Caco-2 (cell line): ENCODE measurements around the gene NFAM1. TPM values are rescaled to one million over a fixed set of nuclear protein-coding genes. Genes with fewer than 3 reads are reported as not detected.

Source experiments
- BruUV-seq: library from RNA; stranded (reverse); fragments of 400-500 nt; replicated peaks from 2 replicates; lab custom pipeline; 2021; lab: Mats Ljungman, UMichigan
- CTCF ChIA-PET: fragments of 300-600 bp; sonication (Branson Sonifier 250); formaldehyde crosslinking; loops from one replicate; lab custom pipeline; 2022; ENCODE audit warnings: antibody characterized with exemption; lab: Charles Lee
- POLR2A ChIA-PET: fragments of 300-600 bp; sonication (Branson Sonifier 250); formaldehyde crosslinking; loops from one replicate; lab custom pipeline; 2022; ENCODE audit warnings: antibody characterized with exemption; lab: Charles Lee
- DNase-seq, 2 experiments: peaks; one replicate each; pipeline versions ENCODE4 v3.0.0 to v3.0.0-alpha.2; 2020 to 2022
- H3K27me3 ChIP-seq: replicated peaks from 2 replicates; pipeline ENCODE4 v1.6.0; 2011; ENCODE audit warnings: low read length; ENCODE audit not compliant: control insufficient read depth, insufficient read depth
- H3K36me3 ChIP-seq: 2 replicates; pipeline ENCODE4 v1.5.1; 2011; ENCODE audit warnings: low read length; ENCODE audit not compliant: control insufficient read depth, insufficient read depth
- H3K4me1 ChIP-seq: fragments of 250-450 bp; sonication (Bioruptor Pico); 2 replicates; pipeline ENCODE4 v1.5.1; 2020; ENCODE audit warnings: mild to moderate bottlenecking
- H3K4me3 ChIP-seq: 2 replicates; pipeline ENCODE4 v1.5.1; 2011; ENCODE audit warnings: low read depth, mild to moderate bottlenecking, control low read depth, low read length
- H3K9me3 ChIP-seq: fragments of 250-450 bp; sonication (Bioruptor Pico); 2 replicates; pipeline ENCODE4 v1.5.1; 2020; ENCODE audit warnings: mild to moderate bottlenecking, moderate library complexity
- H3K27ac Mint-ChIP-seq: one replicate; pipeline ENCODE4 v1.8.0; 2022; ENCODE audit warnings: mixed read lengths; ENCODE audit not compliant: unreplicated experiment
- H3K27me3 Mint-ChIP-seq: one replicate; pipeline ENCODE4 v1.8.0; 2022; ENCODE audit warnings: mixed read lengths; ENCODE audit not compliant: insufficient read depth, unreplicated experiment
- H3K36me3 Mint-ChIP-seq: one replicate; pipeline ENCODE4 v1.8.0; 2022; ENCODE audit warnings: mild to moderate bottlenecking, mixed read lengths; ENCODE audit not compliant: insufficient read depth, unreplicated experiment
- H3K4me1 Mint-ChIP-seq: one replicate; pipeline ENCODE4 v1.8.0; 2022; ENCODE audit warnings: low read depth, mixed read lengths; ENCODE audit not compliant: unreplicated experiment
- H3K4me3 Mint-ChIP-seq: one replicate; pipeline ENCODE4 v1.8.0; 2022; ENCODE audit warnings: mild to moderate bottlenecking, moderate library complexity, mixed read lengths; ENCODE audit not compliant: unreplicated experiment
- H3K9me3 Mint-ChIP-seq: one replicate; pipeline ENCODE4 v1.8.0; 2022; ENCODE audit warnings: mixed read lengths; ENCODE audit not compliant: unreplicated experiment
- intact Hi-C: fragments of 100-400 bp; cut with micrococcal nuclease; formaldehyde crosslinking; loops from one replicate; pipeline ENCODE4 v1.10.0; 2022; ENCODE audit not compliant: unreplicated experiment
- total RNA-seq: library from RNA; stranded (reverse); gene quantifications from 2 replicates; pipeline ENCODE4 v1.2.3, GENCODE V29; 2022
- TF ChIP-seq, protein P1 (sequence below), 2 experiments: fragments of 200-600 bp in 1 of 2; IDR thresholded peaks; 1 replicate in 1 of 2; 2 replicates in 1 of 2; pipeline versions ENCODE4 v1.5.1 to v1.8.0; 2011 to 2022; ENCODE audit warnings: antibody characterized with exemption in 1 of 2, control low read depth in 1 of 2, inconsistent platforms in 1 of 2, low read depth in 1 of 2, low read length in 1 of 2, mild to moderate bottlenecking in 1 of 2, moderate library complexity in 1 of 2; ENCODE audit not compliant: insufficient read depth in 1 of 2, severe bottlenecking in 1 of 2, unreplicated experiment in 1 of 2

NFAM1 gene
- total RNA-seq, 1 experiment from 2014 or later: not detected

DNA sequence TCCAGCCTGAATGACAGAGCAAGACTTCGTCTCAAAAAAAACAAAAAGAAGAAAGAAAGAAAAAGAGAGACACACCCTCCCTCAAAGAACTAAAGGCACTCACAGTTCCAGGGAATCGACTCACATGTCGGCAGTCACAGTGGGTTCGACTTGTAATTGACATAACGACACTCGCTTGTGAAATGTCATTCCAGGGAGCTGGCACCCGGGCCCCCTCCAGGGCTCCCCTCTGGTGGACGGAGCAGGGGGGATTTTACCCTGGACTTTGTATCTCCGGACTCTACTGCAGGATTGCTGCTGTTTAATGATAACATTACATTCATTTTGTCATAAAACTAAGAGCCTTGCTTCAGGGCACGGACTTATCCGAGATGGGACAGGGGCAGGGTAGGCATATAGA lies 18.2 kb downstream of the NFAM1 start:
- no peaks in the 10 kb centered on the region; the same call in none of the 2 replicates for H3K4me1 ChIP-seq
- H3K27me3 ChIP-seq: no peaks in the 10 kb centered on the region
- Mint-ChIP-seq H3K4me3 (no peak overlapping the region), H3K9me3 (no peaks in the 10 kb centered on the region), H3K27ac (no peak overlapping the region), H3K36me3 (no peaks in the 10 kb centered on the region), H3K4me1 (peaks cover 7% of the 10 kb centered on the region), H3K27me3 (no peaks in the 10 kb centered on the region)
- ChIA-PET CTCF (no interaction called here), POLR2A (no interaction called here)
- no peaks in the 10 kb centered on the region for H3K36me3 ChIP-seq
- intact Hi-C loops: no loop called here
- no peak for DNase-seq
- BruUV-seq: no TSS peak
- no peak overlapping the region for H3K4me3 ChIP-seq
- H3K9me3 ChIP-seq: no peaks in the 10 kb centered on the region
- TF ChIP-seq, protein P1, sequence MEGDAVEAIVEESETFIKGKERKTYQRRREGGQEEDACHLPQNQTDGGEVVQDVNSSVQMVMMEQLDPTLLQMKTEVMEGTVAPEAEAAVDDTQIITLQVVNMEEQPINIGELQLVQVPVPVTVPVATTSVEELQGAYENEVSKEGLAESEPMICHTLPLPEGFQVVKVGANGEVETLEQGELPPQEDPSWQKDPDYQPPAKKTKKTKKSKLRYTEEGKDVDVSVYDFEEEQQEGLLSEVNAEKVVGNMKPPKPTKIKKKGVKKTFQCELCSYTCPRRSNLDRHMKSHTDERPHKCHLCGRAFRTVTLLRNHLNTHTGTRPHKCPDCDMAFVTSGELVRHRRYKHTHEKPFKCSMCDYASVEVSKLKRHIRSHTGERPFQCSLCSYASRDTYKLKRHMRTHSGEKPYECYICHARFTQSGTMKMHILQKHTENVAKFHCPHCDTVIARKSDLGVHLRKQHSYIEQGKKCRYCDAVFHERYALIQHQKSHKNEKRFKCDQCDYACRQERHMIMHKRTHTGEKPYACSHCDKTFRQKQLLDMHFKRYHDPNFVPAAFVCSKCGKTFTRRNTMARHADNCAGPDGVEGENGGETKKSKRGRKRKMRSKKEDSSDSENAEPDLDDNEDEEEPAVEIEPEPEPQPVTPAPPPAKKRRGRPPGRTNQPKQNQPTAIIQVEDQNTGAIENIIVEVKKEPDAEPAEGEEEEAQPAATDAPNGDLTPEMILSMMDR (IDR thresholded peaks at IDR 0.05; ENCODE audit: insufficient read depth in 1 of 2, low read depth in 1 of 2, low read length in 1 of 2, severe bottlenecking in 1 of 2, unreplicated experiment in 1 of 2): no peak

DNA sequence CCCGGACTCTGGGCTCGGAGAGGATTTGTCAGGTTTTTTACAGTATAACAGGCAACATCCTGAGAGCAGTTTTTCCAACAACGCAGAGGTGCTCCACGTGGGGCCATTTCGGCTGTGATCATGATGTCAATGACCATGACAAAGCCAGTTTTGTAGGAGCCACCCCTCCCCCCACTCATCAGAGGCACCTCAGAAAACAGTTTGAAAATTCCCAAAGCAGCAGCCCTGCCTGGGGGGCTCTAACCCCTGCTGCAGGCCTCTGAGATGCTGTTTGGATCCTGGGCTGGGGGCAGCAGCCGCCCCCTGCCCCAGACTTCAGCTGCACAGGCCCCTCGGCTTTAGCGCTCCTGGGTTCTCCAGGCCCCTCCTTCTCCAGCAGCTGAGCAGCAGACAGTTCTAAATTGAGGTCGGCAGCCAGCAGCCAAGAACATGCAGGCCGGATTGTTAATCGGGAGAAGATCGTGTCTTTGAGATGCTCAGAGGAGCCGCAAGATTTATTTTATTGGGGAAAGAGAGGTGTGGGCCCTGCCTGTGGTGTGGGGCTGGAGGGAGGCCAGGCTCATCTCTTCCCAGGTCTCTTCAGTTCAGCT lies 19.4 kb downstream of the NFAM1 start:
- H3K36me3 Mint-ChIP-seq: no peaks in the 10 kb centered on the region
- no peaks in the 10 kb centered on the region for H3K27me3 Mint-ChIP-seq
- POLR2A ChIA-PET: no interaction called here
- no peak overlapping the region for H3K4me3 Mint-ChIP-seq
- no peak for DNase-seq
- intact Hi-C loops: no loop called here
- no peaks in the 10 kb centered on the region; the same call in none of the 2 replicates for H3K4me1 ChIP-seq
- H3K9me3 ChIP-seq: no peaks in the 10 kb centered on the region
- no peaks in the 10 kb centered on the region for H3K27me3 ChIP-seq
- BruUV-seq: no TSS peak
- no peak overlapping the region for H3K27ac Mint-ChIP-seq
- TF ChIP-seq, protein P1 (IDR thresholded peaks at IDR 0.05; ENCODE audit: insufficient read depth in 1 of 2, low read depth in 1 of 2, low read length in 1 of 2, severe bottlenecking in 1 of 2, unreplicated experiment in 1 of 2): no peak
- no peaks in the 10 kb centered on the region for H3K9me3 Mint-ChIP-seq
- CTCF ChIA-PET: interaction anchor here (0.6 kb wide), 1 partner anchor 11 kb away, joined by 3 read pairs; no protein-coding TSS in a partner anchor
- no peaks in the 10 kb centered on the region for H3K36me3 ChIP-seq
- H3K4me3 ChIP-seq: no peak overlapping the region
- peaks cover 7% of the 10 kb centered on the region for H3K4me1 Mint-ChIP-seq

DNA sequence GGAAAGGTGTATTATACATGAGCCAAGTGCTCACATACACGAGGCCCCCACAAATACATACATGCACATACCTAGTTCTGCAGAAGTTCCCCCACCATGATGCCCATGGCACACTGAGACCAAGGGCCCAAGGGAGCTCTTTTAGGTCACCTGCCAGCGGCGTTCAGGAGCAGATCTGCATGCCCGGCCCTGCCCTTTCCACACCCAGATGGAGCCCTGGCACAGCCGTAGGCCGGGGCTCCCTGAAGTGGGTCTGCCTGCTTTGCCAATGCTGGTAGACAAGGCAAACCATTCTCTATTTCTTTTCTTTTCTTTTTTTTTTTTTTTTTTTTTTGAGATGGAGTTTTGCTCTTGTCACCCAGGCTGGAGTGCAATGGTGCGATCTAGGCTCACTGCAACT lies 21.5 kb downstream of the NFAM1 start:
- no peaks in the 10 kb centered on the region for H3K9me3 Mint-ChIP-seq
- 0 out of 2 replicates have a peak, but pooled peaks cover 1% of the 10 kb centered on the region for H3K27me3 ChIP-seq
- CTCF ChIA-PET: no interaction called here
- no peak overlapping the region for H3K4me3 Mint-ChIP-seq
- BruUV-seq: no TSS peak
- H3K4me1 Mint-ChIP-seq: peaks cover 7% of the 10 kb centered on the region
- no peak for DNase-seq
- POLR2A ChIA-PET: no interaction called here
- peaks cover 7% of the 10 kb centered on the region for H3K27me3 Mint-ChIP-seq
- no peaks in the 10 kb centered on the region; the same call in none of the 2 replicates for H3K4me1 ChIP-seq
- no peaks in the 10 kb centered on the region for H3K9me3 ChIP-seq
- TF ChIP-seq, protein P1 (IDR thresholded peaks at IDR 0.05; ENCODE audit: insufficient read depth in 1 of 2, low read depth in 1 of 2, low read length in 1 of 2, severe bottlenecking in 1 of 2, unreplicated experiment in 1 of 2): no peak
- H3K27ac Mint-ChIP-seq: no peak overlapping the region
- H3K4me3 ChIP-seq: no peak overlapping the region
- H3K36me3 ChIP-seq: no peaks in the 10 kb centered on the region
- H3K36me3 Mint-ChIP-seq: no peaks in the 10 kb centered on the region
- intact Hi-C loops: no loop called here
